Cardiac muscle cell (in vitro differentiated cells and primary cell): Measurements from ENCODE around the gene MCMBP. TPM values are rescaled to one million over a fixed set of nuclear protein-coding genes. Genes with fewer than 3 reads are reported as not detected.
"Not testable (repeated sequence)": the region's sequence is repeated elsewhere in the genome, so short reads cannot be mapped to it uniquely, and the experiment has no call there.

Source experiments
- DNase-seq, 2 donors: peaks; one replicate each; pipeline versions ENCODE4 v3.0.0 to v3.0.0-alpha.2; 2010 to 2017; ENCODE audit warnings: low read depth in 1 of 2, low spot score in 1 of 2
- H3K27ac ChIP-seq: fragments of 200-600 bp; sonication (generic); 2 replicates; pipeline ENCODE4 v1.5.1; 2016
- H3K27me3 ChIP-seq: fragments of 200-600 bp; sonication (generic); 2 replicates; pipeline ENCODE4 v1.6.0; 2016; ENCODE audit warnings: control low read depth
- H3K36me3 ChIP-seq: fragments of 200-600 bp; sonication (generic); 2 replicates; pipeline ENCODE4 v1.5.1; 2016; ENCODE audit warnings: control low read depth
- H3K4me1 ChIP-seq: fragments of 200-600 bp; sonication (generic); 2 replicates; pipeline ENCODE4 v1.8.1; 2017; ENCODE audit warnings: low read depth, mild to moderate bottlenecking, mixed run types
- H3K4me3 ChIP-seq: fragments of 200-600 bp; sonication (generic); 2 replicates; pipeline ENCODE4 v1.5.1; 2016; ENCODE audit warnings: mild to moderate bottlenecking
- H3K9me3 ChIP-seq: fragments of 200-600 bp; sonication (generic); 2 replicates; pipeline ENCODE4 v1.5.1; 2017; ENCODE audit warnings: low read depth, mild to moderate bottlenecking, control low read depth
- polyA plus RNA-seq: library from polyadenylated mRNA; unstranded; fragments of >200 nt; fragmentation: Nextera tagmentation; extraction: Ambion mirVana; gene quantifications from 2 replicates; pipeline ENCODE4 v1.2.1, GENCODE V29; 2016
- total RNA-seq: library from RNA; depleted of rRNA; stranded (reverse); fragments of >200 nt; gene quantifications from 2 replicates; pipeline ENCODE4 v1.2.3, GENCODE V29; 2016
- TF ChIP-seq, protein P1 (sequence below): IDR thresholded peaks from 2 replicates; pipeline ENCODE4 v1.5.1; 2012; ENCODE audit warnings: low read depth, mild to moderate bottlenecking, low read length

MCMBP gene
- total and polyA plus RNA-seq, 2 experiments from 2014 or later = 29.2 to 39.7 TPM

DNA sequence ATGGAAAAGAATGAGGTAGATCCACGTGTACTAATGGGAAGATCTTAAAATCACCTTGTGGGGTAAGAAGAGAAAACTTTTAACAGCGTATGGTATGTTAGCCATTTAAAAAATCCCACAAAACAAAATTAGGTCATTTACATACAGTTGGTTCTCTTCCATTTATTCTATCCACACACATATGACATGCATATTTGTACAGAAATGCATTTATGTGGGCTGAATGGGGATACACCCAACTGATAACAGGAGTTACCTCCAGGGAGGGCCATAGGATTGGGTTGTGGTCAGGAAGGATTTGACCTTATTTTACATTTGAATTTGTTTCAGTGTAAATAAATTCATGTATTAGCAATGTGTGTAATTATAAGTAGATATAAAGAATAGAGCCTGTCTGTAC lies 71.5 kb downstream of the MCMBP start:
- Histone ChIP-seq H3K9me3 (no peaks in the 10 kb centered on the region), H3K36me3 (peaks cover 2% of the 10 kb centered on the region), H3K27ac (no peak overlapping the region), H3K27me3 (no peaks in the 10 kb centered on the region), H3K4me1 (no peaks in the 10 kb centered on the region), H3K4me3 (no peak overlapping the region)
- no peak for DNase-seq
- TF ChIP-seq, protein P1, sequence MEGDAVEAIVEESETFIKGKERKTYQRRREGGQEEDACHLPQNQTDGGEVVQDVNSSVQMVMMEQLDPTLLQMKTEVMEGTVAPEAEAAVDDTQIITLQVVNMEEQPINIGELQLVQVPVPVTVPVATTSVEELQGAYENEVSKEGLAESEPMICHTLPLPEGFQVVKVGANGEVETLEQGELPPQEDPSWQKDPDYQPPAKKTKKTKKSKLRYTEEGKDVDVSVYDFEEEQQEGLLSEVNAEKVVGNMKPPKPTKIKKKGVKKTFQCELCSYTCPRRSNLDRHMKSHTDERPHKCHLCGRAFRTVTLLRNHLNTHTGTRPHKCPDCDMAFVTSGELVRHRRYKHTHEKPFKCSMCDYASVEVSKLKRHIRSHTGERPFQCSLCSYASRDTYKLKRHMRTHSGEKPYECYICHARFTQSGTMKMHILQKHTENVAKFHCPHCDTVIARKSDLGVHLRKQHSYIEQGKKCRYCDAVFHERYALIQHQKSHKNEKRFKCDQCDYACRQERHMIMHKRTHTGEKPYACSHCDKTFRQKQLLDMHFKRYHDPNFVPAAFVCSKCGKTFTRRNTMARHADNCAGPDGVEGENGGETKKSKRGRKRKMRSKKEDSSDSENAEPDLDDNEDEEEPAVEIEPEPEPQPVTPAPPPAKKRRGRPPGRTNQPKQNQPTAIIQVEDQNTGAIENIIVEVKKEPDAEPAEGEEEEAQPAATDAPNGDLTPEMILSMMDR = no peak

DNA sequence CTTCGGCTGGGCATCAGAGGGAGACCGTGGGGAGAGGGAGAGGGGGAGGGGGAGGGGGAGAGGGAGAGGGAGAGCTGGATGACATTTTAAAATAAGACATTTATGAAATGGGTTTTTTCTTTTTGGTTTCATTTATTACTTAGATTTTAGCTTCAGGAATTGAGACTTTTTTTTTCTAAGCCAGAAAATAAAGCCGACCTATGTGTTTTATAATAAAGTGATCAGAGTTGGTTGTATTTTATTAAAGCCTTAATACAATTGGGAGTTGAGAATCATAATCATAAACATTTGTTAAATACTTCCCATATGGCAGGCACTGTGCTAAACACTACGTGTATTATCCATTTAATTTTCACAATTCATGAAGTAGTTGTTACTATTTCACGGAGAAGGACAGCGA lies 76.6 kb downstream of the MCMBP start:
- H3K36me3 ChIP-seq = no peaks in the 10 kb centered on the region
- H3K4me3 ChIP-seq = no peak overlapping the region
- TF ChIP-seq, protein P1 = no peak
- H3K9me3 ChIP-seq = no peaks in the 10 kb centered on the region
- DNase-seq = no peak
- peaks cover 4% of the 10 kb centered on the region for H3K4me1 ChIP-seq
- no peaks in the 10 kb centered on the region for H3K27me3 ChIP-seq
- H3K27ac ChIP-seq = no peak overlapping the region

DNA sequence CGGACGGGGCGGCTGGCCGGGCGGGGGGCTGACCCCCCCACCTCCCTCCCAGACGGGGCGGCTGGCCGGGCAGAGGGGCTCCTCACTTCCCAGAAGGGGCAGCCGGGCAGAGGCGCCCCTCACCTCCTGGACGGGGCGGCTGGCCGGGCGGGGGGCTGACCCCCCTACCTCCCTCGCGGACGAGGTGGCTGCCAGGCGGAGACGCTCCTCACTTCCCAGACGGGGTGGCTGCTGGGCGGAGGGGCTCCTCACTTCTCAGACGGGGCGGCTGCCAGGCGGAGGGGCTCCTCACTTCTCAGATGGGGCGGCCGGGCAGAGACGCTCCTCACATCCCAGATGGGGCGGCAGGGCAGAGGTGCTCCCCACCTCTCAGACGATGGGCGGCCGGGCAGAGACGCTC lies 77.5 kb downstream of the MCMBP start:
- H3K9me3 ChIP-seq, DNase-seq, H3K36me3 ChIP-seq, H3K4me1 ChIP-seq, H3K27me3 ChIP-seq, H3K4me3 ChIP-seq, H3K27ac ChIP-seq: not testable (repeated sequence)

DNA sequence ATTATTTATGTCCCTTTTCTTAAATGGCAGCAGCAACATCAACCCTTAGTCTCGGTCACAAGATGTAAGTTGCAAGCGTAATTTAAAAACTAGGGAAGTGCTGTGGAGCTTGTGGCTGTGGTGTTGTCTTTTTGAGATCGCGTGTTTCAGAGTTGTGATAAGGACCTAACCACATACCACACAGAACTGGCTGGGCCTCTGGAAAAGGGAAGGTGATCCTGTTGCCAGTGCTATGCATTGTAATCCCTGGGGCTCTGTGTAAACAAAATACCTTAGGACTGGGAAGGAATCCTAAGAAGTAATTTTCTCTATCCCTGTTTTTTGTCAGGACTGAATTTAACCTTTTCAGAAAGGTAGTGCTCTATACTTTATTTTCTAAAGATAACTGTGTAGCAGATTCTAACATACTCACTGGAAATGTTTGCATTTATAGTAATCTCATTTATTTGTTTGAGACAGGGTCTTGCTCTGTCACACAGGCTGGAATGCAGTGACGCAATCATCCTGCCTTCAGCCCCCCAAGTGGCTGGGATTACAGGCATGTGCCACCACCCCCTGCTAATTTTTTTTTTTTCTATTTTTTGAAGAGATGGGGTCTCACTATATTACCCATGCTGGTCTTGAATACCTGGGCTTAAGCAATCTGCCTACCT lies 86.4 kb downstream of the MCMBP start:
- DNase-seq = peak; percentile 61 to 85
- Histone ChIP-seq H3K27me3 (no peaks in the 10 kb centered on the region), H3K36me3 (no peaks in the 10 kb centered on the region), H3K27ac (peak overlapping the region; percentile 78), H3K4me3 (no peak overlapping the region), H3K9me3 (no peaks in the 10 kb centered on the region), H3K4me1 (peaks cover 15% of the 10 kb centered on the region)
- TF ChIP-seq, protein P1 = no peak

DNA sequence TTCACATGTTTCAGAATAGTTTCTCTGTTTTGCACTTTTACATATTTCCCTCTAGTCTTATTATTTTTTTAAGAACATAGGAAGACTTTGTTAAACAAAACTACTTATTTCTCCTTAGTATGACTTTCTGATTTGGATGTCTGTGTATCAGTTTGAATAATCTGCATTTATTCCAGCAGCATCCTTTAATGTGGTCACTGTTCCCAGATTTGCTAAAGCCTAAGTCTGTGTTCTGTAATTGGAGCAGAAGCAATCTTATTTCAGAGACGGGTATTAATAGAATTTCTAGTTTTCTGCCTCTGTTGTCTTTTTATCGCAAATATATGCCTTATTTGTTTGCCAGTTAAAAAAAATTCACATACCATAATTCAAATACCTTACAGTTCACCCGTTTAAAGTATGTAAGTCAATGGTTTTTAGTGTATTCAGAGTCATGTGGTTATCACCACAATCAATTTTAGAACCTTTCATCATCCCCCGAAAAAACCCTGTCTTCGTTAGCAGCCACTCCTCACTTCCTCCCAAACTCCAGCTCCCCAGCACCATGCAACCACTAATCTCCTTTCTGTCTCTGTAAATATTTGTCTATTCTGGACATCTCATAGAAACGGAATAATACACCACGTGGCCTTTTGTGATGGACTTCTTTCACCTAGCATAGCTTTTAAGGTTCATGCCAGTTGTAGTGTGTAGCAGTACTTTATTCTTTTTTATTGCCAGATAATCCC lies 88.1 kb downstream of the MCMBP start:
- no peaks in the 10 kb centered on the region for H3K9me3 ChIP-seq
- no peaks in the 10 kb centered on the region for H3K36me3 ChIP-seq
- H3K4me1 ChIP-seq = peaks cover 15% of the 10 kb centered on the region
- peak in 1 of 2 donors; percentile 10 for DNase-seq
- H3K4me3 ChIP-seq = no peak overlapping the region
- H3K27me3 ChIP-seq = no peaks in the 10 kb centered on the region
- TF ChIP-seq, protein P1 = no peak
- no peak overlapping the region for H3K27ac ChIP-seq

DNA sequence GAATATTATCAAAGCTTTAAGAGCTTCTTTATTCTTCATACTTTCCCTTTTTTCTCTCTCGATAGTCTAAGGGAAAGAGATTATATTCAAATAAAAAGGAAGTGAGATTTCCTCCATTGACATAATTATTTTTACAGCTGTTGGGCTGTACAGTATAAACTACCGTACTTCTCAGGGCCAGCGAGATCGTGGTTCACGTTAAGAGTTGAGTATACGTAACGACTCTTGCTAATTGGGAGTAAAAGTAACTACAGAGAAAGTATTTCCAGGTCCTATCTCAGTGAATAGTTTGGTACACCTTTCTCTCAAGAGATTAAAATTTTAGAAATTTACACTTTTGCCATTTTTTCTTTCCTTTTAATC lies 89.0 kb downstream of the MCMBP start:
- Histone ChIP-seq H3K27me3 (no peaks in the 10 kb centered on the region), H3K36me3 (no peaks in the 10 kb centered on the region), H3K9me3 (no peaks in the 10 kb centered on the region), H3K27ac (no peak overlapping the region), H3K4me1 (peaks cover 15% of the 10 kb centered on the region), H3K4me3 (no peak overlapping the region)
- TF ChIP-seq, protein P1 = no peak
- DNase-seq = no peak
